KOPT-K1 (cell line): Measurements from ENCODE around the gene PIP4K2B.
A peak's percentile ranks its signal among the peaks of the same experiment; 100 is the strongest.

Source experiments
- H3K27ac ChIP-seq: fragments of 200-600 bp; sonication (generic); 2 replicates; pipeline ENCODE4 v1.5.1; 2016; ENCODE audit warnings: antibody characterized with exemption, mild to moderate bottlenecking, low read depth, low read length; ENCODE audit not compliant: poor library complexity, severe bottlenecking
- H3K36me3 ChIP-seq: fragments of 200-600 bp; sonication (generic); 2 replicates; pipeline ENCODE4 v1.5.1; 2017; ENCODE audit warnings: antibody characterized with exemption, mild to moderate bottlenecking, low read length, moderate library complexity; ENCODE audit not compliant: insufficient read depth
- H3K9me3 ChIP-seq: fragments of 200-600 bp; sonication (generic); 2 replicates; pipeline ENCODE4 v1.5.1; 2017; ENCODE audit warnings: antibody characterized with exemption, low read length, mild to moderate bottlenecking; ENCODE audit not compliant: insufficient read depth, poor library complexity, severe bottlenecking

The PIP4K2B gene

DNA sequence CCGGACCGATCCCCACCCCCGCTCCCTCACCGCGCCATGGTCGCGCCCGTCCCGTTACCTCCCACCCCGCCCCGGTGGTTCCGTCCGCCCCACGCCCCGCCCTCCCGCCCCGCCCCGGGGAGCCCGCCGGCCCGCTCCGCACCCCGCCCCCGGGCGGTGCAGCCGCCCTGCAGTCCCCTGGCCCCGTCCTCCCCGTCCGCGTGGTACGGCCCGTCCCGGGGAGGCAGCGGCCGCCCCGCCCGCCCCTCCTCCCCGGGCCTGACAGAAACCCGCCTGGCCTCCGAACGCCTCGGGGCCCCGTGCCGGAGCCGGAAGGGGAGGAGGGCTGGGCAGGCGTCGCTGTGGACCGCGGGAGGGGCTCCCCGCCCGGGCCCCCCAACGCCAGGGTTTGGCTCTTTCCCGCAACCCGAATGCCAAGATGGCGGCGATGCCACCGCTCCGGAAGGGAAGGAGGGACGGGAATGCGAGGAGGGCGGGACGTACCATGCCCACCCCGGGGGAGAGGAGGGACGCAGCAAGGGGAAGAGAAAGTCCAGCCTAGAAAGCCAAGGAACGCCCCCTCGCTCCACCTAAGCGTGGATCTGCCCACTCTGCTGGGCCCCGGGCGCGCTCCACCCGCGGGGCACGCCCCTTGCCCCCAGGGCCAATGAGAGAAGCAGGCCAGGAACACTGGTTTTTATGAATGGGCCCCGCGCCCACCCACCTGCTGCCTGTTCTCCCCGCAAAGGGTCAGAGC, at the start of gene PIP4K2B:
Gene PIP4K2B, minus strand, starts transcription at position 56 of the 736 bp plus-strand sequence. CDS start 132 bp downstream, outside the sequence.
- peak within 1 kb of the TSS; percentile 92 for H3K27ac ChIP-seq
- no peaks in the 10 kb centered on the region for H3K9me3 ChIP-seq
- peaks cover 66% of the 10 kb centered on the region for H3K36me3 ChIP-seq

DNA sequence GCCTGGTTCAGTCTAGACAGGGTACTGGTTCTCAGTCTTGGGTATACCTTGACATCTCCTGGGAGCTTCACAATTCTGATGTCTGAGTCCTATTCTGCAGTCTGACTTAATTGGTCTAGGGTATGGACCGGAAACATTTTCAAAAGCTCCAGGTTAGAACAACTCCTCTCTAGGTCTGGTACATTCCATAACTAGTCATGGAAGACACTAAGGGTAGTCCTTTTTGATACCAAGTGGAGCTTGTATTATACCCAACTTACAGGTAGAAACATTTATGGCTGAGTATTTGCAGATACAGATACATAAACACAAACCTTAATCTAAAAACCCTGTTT, 49.2 kb upstream of the PIP4K2B start:
- peaks cover 66% of the 10 kb centered on the region for H3K36me3 ChIP-seq
- no peak overlapping the region for H3K27ac ChIP-seq
- no peaks in the 10 kb centered on the region for H3K9me3 ChIP-seq

DNA sequence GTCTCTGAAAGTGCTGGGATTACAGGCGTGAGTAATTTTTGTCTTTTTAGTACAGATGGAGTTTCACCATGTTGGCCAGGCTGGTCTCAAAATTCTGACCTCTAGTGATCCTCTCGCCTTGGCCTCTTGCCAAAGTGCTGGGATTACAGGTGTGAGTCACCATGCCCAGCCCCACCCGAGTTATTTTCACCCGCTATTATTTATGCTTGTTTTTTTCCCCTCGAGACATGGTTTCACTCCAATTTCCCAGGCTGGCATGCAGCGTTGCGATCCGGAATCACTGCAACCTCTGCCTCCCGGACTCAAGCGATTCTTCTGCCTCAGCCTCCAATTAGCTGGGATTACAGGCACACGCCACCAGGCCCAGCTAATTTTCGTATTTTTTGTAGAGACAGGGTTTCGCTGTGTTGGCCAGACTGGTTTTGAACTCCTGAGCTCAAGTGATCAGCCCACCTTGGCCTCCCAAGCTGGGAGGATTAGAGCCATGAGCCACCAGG, 45.0 kb upstream of the PIP4K2B start:
- Histone ChIP-seq H3K9me3 (no peaks in the 10 kb centered on the region), H3K36me3 (peaks cover 28% of the 10 kb centered on the region), H3K27ac (no peak overlapping the region)

DNA sequence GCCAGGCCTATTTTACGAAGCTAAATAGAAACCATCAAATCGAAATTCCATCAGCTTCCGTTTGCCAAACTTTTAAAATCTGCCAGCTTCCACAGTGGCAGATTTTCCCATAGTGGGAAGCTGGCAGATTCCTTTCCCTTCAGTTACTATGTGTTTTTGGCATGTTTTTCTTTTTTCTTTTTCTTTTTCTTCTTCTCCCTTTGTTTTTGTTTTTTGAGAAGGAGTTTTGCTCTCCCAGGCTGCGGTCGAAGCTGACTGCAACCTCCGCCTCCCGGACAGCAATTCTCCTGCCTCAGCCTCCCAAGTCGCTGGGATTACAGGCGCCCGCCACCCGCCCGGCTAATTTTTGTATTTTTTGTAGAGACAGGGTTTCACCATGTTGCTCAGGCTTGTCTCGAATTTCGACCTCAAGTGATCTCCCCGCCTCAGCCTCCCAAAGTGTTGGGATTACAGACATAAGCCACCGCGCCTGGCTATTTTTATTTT, 26.4 kb upstream of the PIP4K2B start:
- H3K9me3 ChIP-seq = no peaks in the 10 kb centered on the region
- H3K36me3 ChIP-seq = peaks cover 12% of the 10 kb centered on the region
- H3K27ac ChIP-seq = peak overlapping the region; percentile 90

DNA sequence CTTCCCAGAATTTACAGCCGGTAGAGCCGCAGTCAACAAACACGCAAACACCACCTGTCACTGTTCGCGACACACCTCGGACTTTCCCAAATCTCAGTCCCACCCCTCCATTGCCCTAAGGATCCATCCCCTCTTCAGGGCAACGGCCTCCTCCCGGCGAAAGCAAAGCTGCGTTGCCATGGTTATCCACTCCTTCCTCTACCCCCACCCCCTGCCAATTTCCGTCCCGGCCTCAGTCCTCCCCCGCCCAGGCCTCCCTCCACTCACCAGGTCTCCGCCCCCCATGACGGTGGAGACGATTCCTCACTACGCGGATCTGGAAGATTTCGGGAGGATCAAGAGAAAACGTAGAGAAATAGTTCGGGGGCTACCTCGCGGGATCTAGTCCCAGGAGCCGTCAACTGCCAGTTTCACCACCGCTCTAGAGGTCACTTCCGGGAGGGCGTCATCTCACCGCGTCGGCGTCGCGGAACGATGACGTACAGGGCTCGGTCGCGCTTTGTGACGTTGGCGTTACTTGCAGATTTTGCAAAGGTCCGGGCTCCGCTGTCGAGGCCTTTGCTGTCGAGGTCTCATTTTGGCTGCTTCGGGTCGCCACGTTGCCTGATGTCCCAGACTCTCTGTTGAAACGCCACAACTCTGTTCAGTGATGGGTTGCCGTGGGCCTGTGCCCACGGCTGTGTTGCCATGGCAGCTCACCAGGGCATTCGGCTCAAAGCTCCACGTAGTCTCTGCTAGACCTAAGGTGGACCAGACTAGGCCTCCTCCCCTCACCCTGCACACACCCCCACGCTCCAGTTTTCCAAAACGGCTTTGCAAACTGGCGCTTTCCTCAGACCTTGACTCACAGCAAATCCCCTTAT, 25.8 kb upstream of the PIP4K2B start, which contains the start of gene CWC25:
Gene CWC25, minus strand, starts transcription at position 423 of the 863 bp plus-strand sequence. Its CDS starts 138 bp downstream, at position 285.
- no peaks in the 10 kb centered on the region for H3K9me3 ChIP-seq
- peaks cover 18% of the 10 kb centered on the region for H3K36me3 ChIP-seq
- peak within 1 kb of the TSS; percentile 90 for H3K27ac ChIP-seq

- Histone ChIP-seq H3K36me3 (peaks cover 90% of the 10 kb centered on the region), H3K9me3 (no peaks in the 10 kb centered on the region), H3K27ac (no peak overlapping the region)
These were observed 16.3 kb upstream of the PIP4K2B start for GRCh38 chr17:38815576-38816193.

DNA sequence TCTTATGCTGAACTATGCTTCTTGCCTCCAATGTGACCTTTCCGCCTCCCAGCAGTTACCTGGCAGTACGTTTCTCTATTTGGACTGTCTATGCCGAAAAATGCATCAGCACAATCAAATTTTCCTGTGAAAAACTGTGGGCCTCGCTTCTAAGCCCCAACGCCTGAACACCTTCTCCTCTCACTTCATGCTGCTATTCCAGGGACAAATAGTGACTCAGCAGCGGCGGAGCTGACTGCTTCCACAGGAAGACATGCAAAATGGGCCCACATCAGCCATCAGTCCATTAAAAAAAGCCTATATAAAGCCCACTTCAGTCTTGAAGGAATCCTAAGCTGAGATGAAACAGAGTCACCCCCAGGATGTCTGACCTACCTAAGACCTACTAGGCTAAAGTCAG, 10.5 kb upstream of the PIP4K2B start:
- peaks cover 99% of the 10 kb centered on the region for H3K36me3 ChIP-seq

GRCh38 chr17:38800237-38800760, 943 bp upstream of the PIP4K2B start:
- H3K36me3 ChIP-seq = peaks cover 66% of the 10 kb centered on the region
- no peaks in the 10 kb centered on the region for H3K9me3 ChIP-seq
- H3K27ac ChIP-seq = peak overlapping the region; percentile 92

More for the DNA sequence above, 10.5 kb upstream of the PIP4K2B start:
- Histone ChIP-seq H3K9me3 (no peaks in the 10 kb centered on the region), H3K27ac (no peak overlapping the region)

DNA sequence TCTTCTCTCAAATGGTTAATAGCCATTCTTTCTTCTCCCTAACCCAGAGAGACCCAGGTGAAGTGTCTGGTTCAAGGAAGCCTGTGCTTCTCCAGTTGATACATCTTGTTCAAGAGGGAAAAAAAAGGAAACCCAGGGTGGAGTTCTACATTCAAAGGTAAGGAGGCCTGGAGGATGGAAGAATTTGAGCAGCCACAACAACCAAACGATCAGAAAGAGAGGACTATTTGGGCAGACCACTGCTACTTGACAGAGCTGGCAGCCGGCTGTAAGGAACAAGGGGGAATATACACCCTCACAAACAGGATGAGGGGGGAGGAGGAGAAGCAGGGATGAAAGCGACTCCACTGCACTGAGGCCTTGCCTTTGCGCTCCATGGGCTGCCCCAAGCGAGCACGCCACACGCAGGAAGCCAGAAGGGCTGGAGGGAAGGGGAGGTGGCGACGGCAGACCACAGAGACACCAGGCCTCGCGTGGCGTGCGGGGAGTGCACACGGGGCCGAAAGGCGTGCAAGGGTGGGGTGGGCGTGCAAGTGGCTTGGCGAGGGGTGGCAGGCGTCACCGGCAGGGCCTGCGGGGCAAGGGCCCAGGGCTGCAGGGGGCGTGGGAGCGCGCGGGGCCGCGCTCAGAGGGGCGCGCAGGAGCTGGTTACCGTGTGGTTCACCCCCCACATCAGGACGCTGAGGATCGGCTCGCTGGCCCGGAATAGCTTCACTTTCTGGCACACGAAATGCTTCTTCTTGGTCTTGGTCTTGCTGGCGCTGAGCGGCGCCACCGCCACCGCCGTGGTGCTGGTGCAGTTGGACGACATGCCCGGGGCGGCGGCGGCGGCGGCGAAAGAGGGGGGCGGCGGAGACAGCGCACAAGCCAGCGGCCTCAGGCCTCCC, 499 bp downstream of the PIP4K2B start:
- H3K27ac ChIP-seq = peak overlapping the region; percentile 92
- H3K36me3 ChIP-seq = peaks cover 67% of the 10 kb centered on the region
- H3K9me3 ChIP-seq = no peaks in the 10 kb centered on the region

GRCh38 chr17:38797828-38798227, 1.5 kb downstream of the PIP4K2B start:
- no peaks in the 10 kb centered on the region for H3K9me3 ChIP-seq
- peak overlapping the region; percentile 92 for H3K27ac ChIP-seq
- H3K36me3 ChIP-seq = peaks cover 65% of the 10 kb centered on the region

DNA sequence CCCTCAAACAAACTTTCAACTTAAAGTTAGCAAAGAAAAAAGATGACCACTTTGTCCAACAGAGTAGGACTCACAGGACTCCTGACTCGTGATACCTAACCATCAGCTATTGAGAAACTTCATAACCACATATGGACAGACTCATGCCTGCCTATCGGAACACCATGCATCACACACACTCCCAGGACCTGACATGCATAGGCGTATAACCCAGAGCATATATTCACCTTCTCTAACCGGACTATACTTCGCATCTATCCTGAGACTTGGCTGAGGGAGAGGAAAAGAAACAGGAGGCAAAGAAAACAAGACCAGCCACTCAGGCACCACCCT, 2.2 kb downstream of the PIP4K2B start:
- Histone ChIP-seq H3K36me3 (peaks cover 65% of the 10 kb centered on the region), H3K27ac (peak overlapping the region; percentile 92), H3K9me3 (no peaks in the 10 kb centered on the region)

DNA sequence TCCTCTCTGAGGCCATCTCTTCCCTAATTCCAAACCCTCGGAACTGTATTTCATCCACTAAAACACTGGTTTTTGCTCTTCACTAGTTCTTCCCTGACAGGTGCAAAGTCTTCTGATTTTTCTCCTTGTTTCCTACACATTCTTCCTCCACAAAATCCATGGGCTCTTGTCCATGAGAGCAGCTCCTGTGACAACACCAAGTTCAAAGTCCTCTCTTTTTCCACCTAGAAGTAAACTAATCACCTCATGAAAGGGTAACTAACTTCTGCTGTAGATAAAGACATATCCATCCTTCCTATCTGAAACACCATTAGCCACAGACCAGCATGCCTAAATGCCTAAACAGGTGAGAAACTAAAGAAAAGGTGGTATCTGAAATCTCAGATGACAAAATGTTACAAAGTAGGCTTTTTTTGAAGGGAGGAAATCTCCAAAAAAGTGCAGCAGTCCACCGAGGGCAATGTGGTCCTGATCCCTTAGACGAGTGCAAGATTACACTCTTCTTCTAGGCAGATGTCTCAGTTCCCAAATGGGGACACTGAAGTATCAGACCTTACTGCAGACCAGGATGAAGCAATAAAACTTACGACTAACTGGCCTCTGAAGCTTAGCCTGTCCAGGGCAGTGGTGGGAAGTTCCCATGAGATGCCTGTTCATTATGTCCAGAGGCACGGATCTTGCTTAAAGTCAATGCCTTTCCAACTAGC, 2.8 kb downstream of the PIP4K2B start:
- Histone ChIP-seq H3K36me3 (peaks cover 62% of the 10 kb centered on the region), H3K27ac (no peak overlapping the region), H3K9me3 (no peaks in the 10 kb centered on the region)

DNA sequence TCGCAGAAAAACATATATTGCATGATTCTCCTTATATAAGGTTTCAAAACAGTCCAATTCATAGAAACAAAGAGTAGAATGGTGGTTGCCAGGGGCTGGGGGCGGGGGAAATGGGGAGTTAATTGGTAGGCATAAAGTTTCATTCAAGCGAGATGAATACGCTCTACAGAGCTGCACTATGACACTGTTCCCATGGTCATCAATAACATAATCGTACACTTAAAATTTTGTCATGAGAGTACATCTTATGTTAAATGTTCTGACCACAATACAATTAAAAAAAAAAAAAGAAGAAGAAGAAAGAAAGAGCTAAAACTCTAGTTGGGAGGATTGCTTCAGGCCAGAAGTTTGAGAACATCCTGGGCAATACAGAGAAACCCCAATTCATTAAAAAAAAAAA, 5.1 kb downstream of the PIP4K2B start:
- no peaks in the 10 kb centered on the region for H3K9me3 ChIP-seq
- peaks cover 67% of the 10 kb centered on the region for H3K36me3 ChIP-seq
- no peak overlapping the region for H3K27ac ChIP-seq
